HepG2 (cell line): ENCODE data around the gene COMT. TPM values are rescaled to one million over a fixed set of nuclear protein-coding genes. Genes with fewer than 3 reads are reported as not detected.

ENCODE experiments used
- AGO1 ChIP-seq: fragments of 200-400 bp; formaldehyde crosslinking; IDR thresholded peaks from 2 replicates; pipeline ENCODE4 v1.6.1; 2017; ENCODE audit warnings: mild to moderate bottlenecking, low read depth, low read length, moderate library complexity; ENCODE audit not compliant: poor library complexity, severe bottlenecking
- DPF2 ChIP-seq: sonication (generic); formaldehyde crosslinking; IDR thresholded peaks from 2 replicates; pipeline ENCODE4 v1.4.0; 2020; ENCODE audit warnings: mild to moderate bottlenecking, low read depth, missing genetic modification reagents, borderline replicate concordance
- KDM1A ChIP-seq: IDR thresholded peaks from 2 replicates; pipeline ENCODE4 v1.6.1; 2016; ENCODE audit warnings: missing compliant biosample characterization
- KMT2A ChIP-seq: sonication (generic); formaldehyde crosslinking; IDR thresholded peaks from 2 replicates; pipeline ENCODE4 v1.4.0; 2020; ENCODE audit warnings: missing genetic modification reagents
- MAX ChIP-seq: IDR thresholded peaks from 2 replicates; pipeline ENCODE4 v1.6.1; 2012; ENCODE audit warnings: inconsistent platforms
- MXD4 ChIP-seq: IDR thresholded peaks from 2 replicates; pipeline ENCODE4 v1.6.1; 2016; ENCODE audit warnings: mild to moderate bottlenecking, missing biosample characterization, missing genetic modification reagents
- PAXIP1 ChIP-seq: sonication (generic); formaldehyde crosslinking; conservative IDR thresholded peaks from 2 replicates; pipeline ENCODE4 v1.4.0; 2020; ENCODE audit warnings: mild to moderate bottlenecking, missing genetic modification reagents, moderate library complexity
- PBX3 ChIP-seq: sonication (generic); formaldehyde crosslinking; IDR thresholded peaks from 2 replicates; pipeline ENCODE4 v1.8.1; 2023; ENCODE audit warnings: missing genetic modification reagents, inconsistent platforms, borderline replicate concordance
- POGK ChIP-seq: sonication (generic); formaldehyde crosslinking; conservative IDR thresholded peaks from 2 replicates; pipeline ENCODE4 v1.8.0; 2022; ENCODE audit warnings: mild to moderate bottlenecking, moderate library complexity, missing genetic modification reagents
- PRPF4 ChIP-seq: fragments of 200-400 bp; formaldehyde crosslinking; IDR thresholded peaks from 2 replicates; pipeline ENCODE4 v1.6.1; 2016; ENCODE audit warnings: low read length, low read depth; ENCODE audit not compliant: poor library complexity, severe bottlenecking
- RBAK ChIP-seq: sonication (generic); formaldehyde crosslinking; IDR thresholded peaks from 2 replicates; pipeline ENCODE4 v1.5.1; 2020; ENCODE audit warnings: mild to moderate bottlenecking, missing genetic modification reagents
- SIX4 ChIP-seq: sonication (generic); formaldehyde crosslinking; IDR thresholded peaks from 2 replicates; pipeline ENCODE4 v1.4.0; 2020; ENCODE audit warnings: missing genetic modification reagents
- SKIL ChIP-seq: sonication (generic); formaldehyde crosslinking; IDR thresholded peaks from 2 replicates; pipeline ENCODE4 v1.8.0; 2022; ENCODE audit warnings: missing genetic modification reagents, mild to moderate bottlenecking, moderate library complexity, borderline replicate concordance
- TBX2 ChIP-seq: sonication (generic); formaldehyde crosslinking; IDR thresholded peaks from 2 replicates; pipeline ENCODE4 v1.5.0; 2020; ENCODE audit warnings: missing genetic modification reagents, mild to moderate bottlenecking, borderline replicate concordance
- ZBTB2 ChIP-seq: sonication (generic); formaldehyde crosslinking; IDR thresholded peaks from 2 replicates; pipeline ENCODE4 v1.8.0; 2022; ENCODE audit warnings: low read depth, missing genetic modification reagents
- ZBTB21 ChIP-seq: sonication (generic); formaldehyde crosslinking; IDR thresholded peaks from 2 replicates; pipeline ENCODE4 v1.4.0; 2020; ENCODE audit warnings: missing genetic modification reagents
- ZNF530 ChIP-seq: sonication (generic); formaldehyde crosslinking; IDR thresholded peaks from 2 replicates; pipeline ENCODE4 v1.5.0; 2020; ENCODE audit warnings: low read depth, mild to moderate bottlenecking, missing genetic modification reagents
- ZNF549 ChIP-seq: sonication (generic); formaldehyde crosslinking; IDR thresholded peaks from 2 replicates; pipeline ENCODE4 v1.5.0; 2020; ENCODE audit warnings: missing genetic modification reagents
- ZNF709 ChIP-seq: sonication (generic); formaldehyde crosslinking; IDR thresholded peaks from 2 replicates; pipeline ENCODE4 v1.5.0; 2020; ENCODE audit warnings: mild to moderate bottlenecking, missing genetic modification reagents
- polyA plus RNA-seq, 8 experiments: library from polyadenylated mRNA; depleted of rRNA in 3 of 8; stranded (reverse) in 7 of 8; unstranded in 1 of 8; fragments of >200 nt; fragmentation: Illumina TruSeq in 4 of 8; extraction: Trizol in 4 of 8; gene quantifications; 2 replicates each; pipeline versions ENCODE4 v1.2.1 to v1.2.3, GENCODE V29; 2011 to 2016; ENCODE audit warnings: low read depth in 4 of 8, missing spikeins in 1 of 8, mixed read lengths in 1 of 8; ENCODE audit not compliant: insufficient read depth in 1 of 8
- total RNA-seq, 5 experiments: library from RNA; depleted of rRNA; stranded (reverse); fragments of >200 nt; fragmentation: Illumina TruSeq; extraction: Trizol; gene quantifications; 2 replicates each; pipeline ENCODE4 v1.2.3, GENCODE V29; 2016; ENCODE audit warnings: low read depth in 1 of 5

The COMT gene
- total and polyA plus RNA-seq, 2 of the 13 experiments (the other 11 are each of a cell fraction or from before 2014, with no cell fraction given) = 156 to 162 TPM

- TF ChIP-seq PAXIP1 (CRISPR knock-in tag) (no peak), DPF2 (no peak), SKIL (0 out of 2 replicates have a peak, but pooled peaks have one; percentile 1), PRPF4 (no peak), KMT2A (CRISPR knock-in tag) (no peak; the same call in 1 of the 2 replicates), AGO1 (no peak), ZNF549 (CRISPR knock-in tag) (no peak), PBX3 (no peak), ZNF530 (CRISPR knock-in tag) (no peak), POGK (CRISPR knock-in tag) (no peak), RBAK (CRISPR knock-in tag) (no peak), TBX2 (CRISPR knock-in tag) (peak; percentile 33), SIX4 (no peak), MAX (peak; percentile 53), ZNF709 (0 out of 2 replicates have a peak, but pooled peaks have one; percentile 48), KDM1A (CRISPR knock-in tag) (no peak), ZBTB21 (CRISPR knock-in tag) (no peak), MXD4 (0 out of 2 replicates have a peak, but pooled peaks have one; percentile 2), ZBTB2 (CRISPR knock-in tag) (no peak)
These were observed 20.8 kb downstream of the COMT start (continued) for GRCh38 chr22:19962246-19962908.
